Keratinocyte (primary cell): ENCODE results near the gene NRIP2. TPM values are rescaled to one million over a fixed set of nuclear protein-coding genes. Genes with fewer than 3 reads are reported as not detected.

Experiments used
- DNase-seq: peaks from one replicate; pipeline ENCODE4 v3.0.0-alpha.2; 2011; ENCODE audit warnings: low read depth, missing footprints, low spot score
- FAIRE-seq: peaks from 2 replicates; lab custom pipeline; 2011; peaks lifted over from hg19 to GRCh38; lab: Jason Lieb, UNC
- H2AFZ ChIP-seq: 2 replicates; pipeline ENCODE4 v1.6.0; 2012; ENCODE audit warnings: low read length, control low read depth, inconsistent platforms; ENCODE audit not compliant: control insufficient read depth
- H3K27ac ChIP-seq: 2 replicates; pipeline ENCODE4 v1.5.1; 2011; ENCODE audit warnings: low read length; ENCODE audit not compliant: control insufficient read depth, insufficient read depth
- H3K27me3 ChIP-seq: 3 replicates; pipeline ENCODE4 v1.6.0; 2011; ENCODE audit warnings: low read length; ENCODE audit not compliant: control insufficient read depth, insufficient read depth; ENCODE audit errors: extremely low read depth
- H3K36me3 ChIP-seq, 2 experiments: 2 replicates in 1 of 2; 3 replicates in 1 of 2; pipeline ENCODE4 v1.5.1; 2011; ENCODE audit warnings: low read length in 2 of 2, mild to moderate bottlenecking in 1 of 2; ENCODE audit not compliant: control insufficient read depth in 2 of 2, insufficient read depth in 2 of 2; ENCODE audit errors: extremely low read depth in 1 of 2
- H3K4me1 ChIP-seq: 3 replicates; pipeline ENCODE4 v1.5.1; 2011; ENCODE audit warnings: low read length; ENCODE audit not compliant: control insufficient read depth, insufficient read depth; ENCODE audit errors: extremely low read depth
- H3K4me2 ChIP-seq: 3 replicates; pipeline ENCODE4 v1.6.0; 2011; ENCODE audit warnings: low read depth, low read length; ENCODE audit not compliant: control insufficient read depth, insufficient read depth; ENCODE audit errors: extremely low read depth
- H3K4me3 ChIP-seq, 3 experiments: fragments of 200-600 bp in 1 of 3; sonication (generic) in 1 of 3; 2 replicates in 2 of 3; 3 replicates in 1 of 3; pipeline ENCODE4 v1.5.1; 2011 to 2016; ENCODE audit warnings: low read length in 3 of 3, mild to moderate bottlenecking in 3 of 3, control low read depth in 2 of 3, inconsistent platforms in 1 of 3, low read depth in 1 of 3, mixed read lengths in 1 of 3, mixed run types in 1 of 3, moderate library complexity in 1 of 3; ENCODE audit not compliant: control insufficient read depth in 2 of 3, insufficient read depth in 2 of 3; ENCODE audit errors: extremely low read depth in 1 of 3
- H3K79me2 ChIP-seq: 2 replicates; pipeline ENCODE4 v1.6.0; 2012; ENCODE audit warnings: low read length; ENCODE audit not compliant: control insufficient read depth, insufficient read depth
- H3K9ac ChIP-seq: 3 replicates; pipeline ENCODE4 v1.6.0; 2011; ENCODE audit warnings: low read length; ENCODE audit not compliant: control insufficient read depth, insufficient read depth; ENCODE audit errors: extremely low read depth
- H3K9me1 ChIP-seq: 3 replicates; pipeline ENCODE4 v1.6.0; 2011; ENCODE audit warnings: low read length; ENCODE audit not compliant: control insufficient read depth, insufficient read depth; ENCODE audit errors: extremely low read depth
- H3K9me3 ChIP-seq: 2 replicates; pipeline ENCODE4 v1.5.1; 2012; ENCODE audit warnings: low read depth, low read length; ENCODE audit not compliant: control insufficient read depth
- H4K20me1 ChIP-seq: 3 replicates; pipeline ENCODE4 v1.6.0; 2011; ENCODE audit warnings: low read length; ENCODE audit not compliant: control insufficient read depth, insufficient read depth; ENCODE audit errors: extremely low read depth
- CTCF ChIP-seq, 3 experiments: IDR thresholded peaks in 1 of 3; conservative IDR thresholded peaks in 1 of 3; optimal IDR thresholded peaks in 1 of 3; 2 replicates in 2 of 3; 3 replicates in 1 of 3; pipeline versions ENCODE3 to v1.5.1; 2011; ENCODE audit warnings: low read length in 3 of 3, mild to moderate bottlenecking in 3 of 3, moderate library complexity in 2 of 3, control low read depth in 1 of 3, inconsistent platforms in 1 of 3; ENCODE audit not compliant: insufficient read depth in 2 of 3; ENCODE audit errors: extremely low read depth in 1 of 3
- EZH2 ChIP-seq: IDR thresholded peaks from one replicate; pipeline ENCODE4 v1.6.1; 2012; ENCODE audit warnings: inconsistent platforms, mild to moderate bottlenecking, low read length, moderate library complexity
- dilution Hi-C: fragments of 300-500 bp; cut with MboI; formaldehyde crosslinking; loops from one replicate; pipeline ENCODE4 v1.7.0; 2020; ENCODE audit warnings: low sequenced_read_pairs; ENCODE audit not compliant: extremely low pct_ligation_motif_present
- polyA plus RNA-seq, 5 experiments: library from polyadenylated mRNA; depleted of rRNA in 3 of 5; stranded (reverse) in 3 of 5; stranded (forward) in 1 of 5; unstranded in 1 of 5; fragments of >200 nt; gene quantifications; 1 replicate in 1 of 5; 2 replicates in 3 of 5; 3 replicates in 1 of 5; pipeline versions ENCODE4 v1.2.1 to v1.2.3, GENCODE V29; 2011 to 2012; ENCODE audit warnings: missing spikeins in 2 of 5, low read depth in 1 of 5, low replicate concordance in 1 of 5

NRIP2 gene
- polyA plus RNA-seq, 1 donor (not counting 4 experiments of a cell fraction or from before 2014, with no cell fraction given) = not detected

GRCh38 chr12:2877953-2878732, 43.3 kb upstream of the NRIP2 start:
- peak overlapping the region; percentile 94 for H3K27ac ChIP-seq
- no peaks in the 10 kb centered on the region for H3K9me1 ChIP-seq
- peaks cover 45% of the 10 kb centered on the region for H3K79me2 ChIP-seq
- peaks cover 0 to 6% of the 10 kb centered on the region in 2 experiments for H3K36me3 ChIP-seq
- peak overlapping the region; percentile 98 for H3K9ac ChIP-seq
- FAIRE-seq (no peak), DNase-seq (no peak)
- peak overlapping the region; percentile 25 for H2AFZ ChIP-seq
- peak overlapping the region; percentile 83 for H3K4me2 ChIP-seq
- dilution Hi-C loops = no loop called here
- peaks cover 14% of the 10 kb centered on the region for H3K4me1 ChIP-seq
- H3K4me3 ChIP-seq = peak overlapping the region; percentile 78 to 96 (median 95)
- H3K27me3 ChIP-seq = no peaks in the 10 kb centered on the region
- no peaks in the 10 kb centered on the region for H3K9me3 ChIP-seq
- no peak for TF ChIP-seq CTCF (optimal IDR thresholded peaks at IDR 0.05 in 1 of 3, IDR thresholded peaks at IDR 0.05 in 1 of 3, conservative IDR thresholded peaks at IDR 0.05 in 1 of 3; ENCODE audit: extremely low read depth in 1 of 3, insufficient read depth in 2 of 3, low read length in 3 of 3)
- no peak for TF ChIP-seq EZH2
- no peaks in the 10 kb centered on the region for H4K20me1 ChIP-seq

- FAIRE-seq = no peak
- Histone ChIP-seq H2AFZ (peak within 1 kb of the TSS; percentile 99), H3K79me2 (peaks cover 45% of the 10 kb centered on the region), H3K9me1 (no peaks in the 10 kb centered on the region), H3K9ac (peak within 1 kb of the TSS; percentile 98), H3K4me2 (peak within 1 kb of the TSS; percentile 89), H4K20me1 (no peaks in the 10 kb centered on the region), H3K4me1 (peaks cover 14% of the 10 kb centered on the region), H3K4me3 (peak within 1 kb of the TSS; percentile 78 to 96 (median 95)), H3K36me3 (peaks cover 0 to 6% of the 10 kb centered on the region in 2 experiments), H3K27ac (peak within 1 kb of the TSS; percentile 94), H3K9me3 (no peaks in the 10 kb centered on the region), H3K27me3 (no peaks in the 10 kb centered on the region)
- TF ChIP-seq CTCF (optimal IDR thresholded peaks at IDR 0.05 in 1 of 3, IDR thresholded peaks at IDR 0.05 in 1 of 3, conservative IDR thresholded peaks at IDR 0.05 in 1 of 3; ENCODE audit: extremely low read depth in 1 of 3, insufficient read depth in 2 of 3, low read length in 3 of 3) (peak in 1 of 3 experiments; percentile 20), EZH2 (no peak)
- dilution Hi-C loops = no loop called here
- DNase-seq = no peak
Measured at GRCh38 chr12:2877047-2877952, 42.5 kb upstream of the NRIP2 start, which contains the start of the genes FOXM1 and RHNO1. Gene FOXM1, minus strand, starts transcription at chr12:2877174. Its CDS starts 2,696 bp downstream, at chr12:2874478. Gene RHNO1, plus strand, starts transcription at chr12:2877223. Its CDS starts 8,144 bp downstream, at chr12:2885367.
